HG03469 (cell line): ENCODE data around the gene ZNF385C.

Experiments
- ATAC-seq: cut with Tn5 transposase; IDR thresholded peaks from one replicate; pipeline ENCODE4 v1.9.1; 2021; ENCODE audit warnings: mild to moderate bottlenecking, moderate library complexity, moderate number of reproducible peaks; ENCODE audit not compliant: unreplicated experiment

The ZNF385C gene

DNA sequence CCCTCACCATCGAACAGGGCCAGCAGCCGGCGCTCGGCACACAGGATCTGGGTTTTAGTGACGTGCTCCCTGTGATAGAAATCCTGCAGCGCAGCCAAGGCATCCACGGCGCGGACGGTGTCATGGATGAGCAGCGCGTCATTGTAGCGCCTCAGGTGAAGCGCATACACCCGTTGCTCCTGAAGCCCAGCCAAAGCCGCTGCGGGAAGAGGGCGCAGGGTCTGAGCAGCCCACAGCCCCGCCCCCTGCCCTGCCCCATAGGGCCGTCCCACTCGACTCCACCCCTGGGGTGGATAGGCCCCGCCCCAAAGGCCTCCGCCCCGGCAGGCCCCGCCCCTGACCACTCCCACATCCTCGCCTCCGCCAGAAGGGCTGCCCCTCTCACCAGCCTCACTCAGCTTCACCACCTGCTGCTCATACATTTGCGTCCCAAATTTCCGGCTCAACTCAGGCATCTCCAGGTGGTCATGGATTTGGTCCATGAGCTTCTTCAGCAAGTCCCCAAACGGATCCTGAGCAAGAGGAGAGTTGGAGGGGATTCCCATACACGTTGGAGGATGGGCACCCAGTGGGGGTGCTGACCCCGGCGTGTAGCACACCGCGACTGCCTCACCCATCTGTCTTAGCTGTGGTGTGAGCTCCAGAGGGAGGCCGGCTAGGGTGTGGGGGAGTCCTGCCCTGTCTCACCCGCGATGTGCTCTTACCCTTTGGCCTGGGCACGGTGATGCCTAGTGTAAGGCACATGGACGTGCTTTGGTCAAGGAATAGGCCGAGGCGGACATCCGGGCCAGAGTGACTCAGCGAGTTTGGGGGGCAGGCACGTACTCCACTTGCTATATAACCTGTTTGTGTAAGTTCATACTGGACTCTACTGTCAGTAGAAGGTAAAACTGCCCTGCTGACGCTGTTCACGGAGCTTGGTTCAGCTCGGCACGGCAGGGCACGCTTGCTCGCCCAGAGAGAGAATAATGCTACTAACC, 9.6 kb upstream of the ZNF385C start:
- no peak for ATAC-seq

DNA sequence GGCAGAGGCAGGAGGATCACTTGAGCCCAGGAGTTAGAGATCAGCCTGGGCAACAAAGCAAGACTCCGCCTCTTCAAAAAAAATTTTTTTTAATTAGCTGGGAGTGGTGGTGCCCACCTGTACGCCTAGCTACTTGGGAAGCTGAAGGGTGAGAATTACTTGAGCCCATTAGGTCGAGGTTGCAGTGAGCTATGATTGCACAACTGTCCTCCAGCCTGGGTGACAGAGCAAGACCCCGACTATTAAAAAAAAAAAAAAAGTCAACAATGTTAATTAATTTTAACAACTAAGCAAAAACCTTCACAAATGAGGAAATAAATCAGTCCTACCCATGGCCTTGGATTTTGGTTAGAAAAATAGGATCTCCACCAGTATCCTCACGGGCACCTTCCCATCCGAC, 8.9 kb upstream of the ZNF385C start:
- ATAC-seq, result no peak

DNA sequence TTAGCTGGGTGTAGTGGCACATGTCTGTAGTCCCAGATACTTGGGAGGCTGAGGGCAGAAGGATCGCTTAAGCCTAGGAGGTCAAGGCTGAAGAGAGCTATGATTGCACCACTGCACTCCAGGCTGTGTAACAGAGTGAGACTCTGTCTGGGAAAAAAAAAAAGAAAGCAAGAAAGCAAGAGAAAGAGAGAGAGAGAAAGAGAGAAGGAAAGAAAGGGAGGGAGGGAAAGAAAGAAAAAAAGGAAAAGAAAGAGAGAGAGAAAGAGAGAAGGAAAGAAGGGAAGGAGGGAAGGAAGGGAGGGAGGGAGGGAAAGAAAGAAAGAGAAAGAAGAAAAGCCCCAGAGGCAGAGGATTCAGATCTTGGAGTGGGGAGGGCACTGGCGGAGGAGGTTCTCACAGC, 7.7 kb upstream of the ZNF385C start:
- no peak for ATAC-seq

DNA sequence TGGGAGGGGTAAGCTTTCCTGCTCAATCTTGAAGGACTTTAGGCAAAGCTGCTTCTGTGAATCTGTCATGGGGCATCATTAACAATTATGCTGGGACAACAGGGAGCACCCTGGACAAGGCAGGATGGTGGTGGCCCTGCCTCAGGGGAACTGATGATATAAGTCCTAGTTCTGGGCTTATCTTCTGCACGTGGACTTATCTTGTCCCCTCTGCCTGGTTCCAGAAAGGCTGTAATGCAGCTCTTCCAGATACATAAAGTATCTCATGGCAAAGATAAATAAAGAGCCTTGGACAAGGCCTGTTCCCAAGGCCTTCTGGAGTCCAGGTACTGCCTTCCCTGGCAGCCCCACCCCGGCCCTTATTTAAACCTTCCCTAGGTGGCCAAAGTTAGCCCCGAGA, 6.0 kb upstream of the ZNF385C start:
- no peak for ATAC-seq

DNA sequence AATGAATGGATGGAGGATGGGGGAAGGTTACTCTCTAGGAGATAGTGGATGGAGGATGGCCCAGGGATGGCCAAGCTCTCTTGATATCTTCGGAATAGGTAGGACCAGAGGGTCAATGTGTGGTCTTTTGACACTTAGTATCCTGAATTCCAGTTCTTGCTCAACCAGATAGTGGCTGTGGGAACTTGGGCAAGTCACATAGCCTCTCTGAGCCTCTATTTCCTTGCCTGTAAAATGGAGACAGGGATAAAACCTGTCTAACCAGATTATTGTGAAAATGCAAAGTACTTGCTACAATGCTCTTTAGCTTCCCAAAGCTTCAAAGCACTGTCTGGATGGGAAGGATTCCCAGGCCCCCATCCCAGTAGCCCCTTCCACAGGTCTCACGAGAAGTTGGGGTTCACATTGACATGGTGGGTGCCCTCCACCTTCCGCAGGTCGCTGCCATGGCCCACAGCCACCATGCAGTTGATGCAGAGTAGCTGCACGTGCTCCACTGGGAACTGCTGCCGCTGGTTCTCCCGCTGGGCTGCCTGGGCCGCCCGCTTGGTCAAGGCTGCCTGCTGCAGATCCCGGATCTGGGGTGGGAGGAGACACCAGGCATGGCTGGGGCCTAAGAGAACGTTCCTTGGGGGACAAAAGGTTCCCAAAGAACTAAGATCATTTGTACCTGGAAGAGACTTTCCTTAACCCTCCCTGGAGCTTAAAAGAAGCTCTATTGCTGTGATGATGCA, 5.1 kb upstream of the ZNF385C start:
- no peak for ATAC-seq

DNA sequence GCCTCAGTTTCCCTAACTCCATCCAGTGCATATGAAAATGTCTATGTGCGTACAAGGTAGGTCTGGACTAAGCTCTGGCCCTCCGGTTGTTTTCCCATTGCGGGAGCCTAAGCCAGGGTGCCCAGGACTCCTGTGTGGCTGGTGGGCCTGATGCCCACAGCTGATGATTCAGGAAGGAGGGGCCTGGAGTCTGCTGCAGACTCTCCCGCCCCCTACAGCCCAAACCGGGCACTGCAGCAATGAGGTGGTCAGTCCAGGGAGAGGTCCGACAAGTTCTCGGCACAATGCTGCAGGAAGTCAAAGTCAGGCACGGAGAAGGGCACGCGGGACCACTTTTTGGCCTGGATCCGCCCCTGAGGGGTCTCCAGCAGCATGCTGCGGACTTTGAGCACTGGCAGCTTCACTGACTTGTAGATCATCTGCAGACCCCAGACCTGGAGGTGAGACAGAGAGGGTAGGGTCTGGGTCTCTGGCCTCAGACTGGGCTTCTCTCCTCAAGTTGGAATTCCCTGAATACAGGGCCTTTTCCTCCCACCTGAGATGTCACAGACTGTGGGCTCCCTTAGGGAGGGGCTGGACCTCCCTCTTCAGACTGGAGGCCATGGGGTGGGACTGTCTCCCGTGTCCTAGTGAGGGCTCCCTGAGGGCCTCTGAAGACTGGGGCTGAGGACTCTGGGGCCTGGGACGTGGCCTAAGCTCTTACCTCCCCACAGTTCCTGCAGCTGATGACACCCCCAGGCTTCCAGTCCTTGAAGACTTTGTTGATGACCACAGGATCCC, 3.4 kb upstream of the ZNF385C start:
- no peak for ATAC-seq

DNA sequence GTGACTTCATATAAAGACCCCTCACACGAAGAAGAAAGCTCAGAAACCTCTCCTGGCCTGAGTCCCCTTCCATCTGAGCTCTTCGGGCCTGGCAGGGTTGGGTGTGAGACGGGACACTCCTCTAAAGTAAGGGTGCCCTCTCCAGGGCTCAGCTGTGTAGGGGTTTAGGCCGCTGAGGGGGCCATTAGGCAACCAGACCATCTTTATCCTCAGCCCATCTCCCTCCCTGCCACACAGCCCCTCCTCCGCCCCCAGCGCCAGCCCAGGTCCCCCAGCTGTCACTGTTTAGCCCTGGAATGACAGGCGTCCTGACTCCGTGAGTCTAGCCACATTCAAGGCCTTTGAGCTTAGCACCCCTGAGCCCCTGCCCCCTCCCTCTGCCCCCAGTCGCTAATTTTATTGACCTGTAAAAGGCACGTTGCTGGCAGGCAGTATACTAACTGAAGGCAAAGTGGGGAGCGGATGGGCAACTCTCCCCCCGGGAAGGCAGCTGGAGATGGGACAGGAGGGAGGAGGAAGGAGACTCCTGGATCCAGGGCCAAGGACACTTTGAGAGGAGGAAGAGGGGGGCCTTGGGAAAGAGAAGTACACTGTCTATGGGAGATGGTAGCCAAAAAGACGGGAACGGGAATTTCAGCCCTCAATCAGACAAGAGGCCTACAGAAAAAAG, 592 bp upstream of the ZNF385C start:
- ATAC-seq, result no peak

DNA sequence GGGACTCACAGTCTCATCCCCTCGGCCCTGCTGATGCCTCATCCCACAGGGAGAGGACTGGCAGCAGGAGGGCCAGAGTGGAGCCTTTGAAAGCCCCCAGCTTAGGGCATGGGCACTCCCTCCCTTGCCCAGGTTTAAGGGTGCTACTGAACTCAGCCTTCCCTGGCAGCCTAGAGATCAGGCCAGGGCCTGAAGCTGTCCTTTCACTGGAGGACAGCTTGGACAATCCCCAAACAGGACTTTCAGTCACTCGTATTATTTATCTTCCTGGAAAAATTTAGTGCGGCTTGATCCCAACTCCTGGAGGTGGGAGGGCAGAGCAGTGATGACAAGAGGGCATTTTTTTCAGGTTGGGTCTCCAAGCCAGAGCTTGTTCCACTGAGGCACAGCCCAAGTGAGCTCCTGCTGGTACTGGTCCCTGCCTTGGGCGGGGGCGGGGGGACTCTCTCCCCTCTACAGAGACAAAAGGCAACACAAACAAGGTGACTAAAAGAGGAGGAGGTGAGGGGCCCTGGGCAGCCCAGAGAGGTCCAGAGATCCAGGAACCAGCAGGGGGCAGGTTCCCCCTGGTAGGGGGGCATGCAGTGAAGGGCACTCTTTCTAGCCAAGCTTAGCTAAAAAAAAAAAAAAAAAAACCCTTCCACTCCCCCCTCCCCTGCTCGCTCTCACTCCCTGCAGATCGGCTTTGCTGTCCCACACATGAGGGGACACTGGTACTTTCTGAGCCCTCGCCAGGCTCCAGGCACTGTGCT, 1.7 kb downstream of the ZNF385C start:
- ATAC-seq, result no peak

DNA sequence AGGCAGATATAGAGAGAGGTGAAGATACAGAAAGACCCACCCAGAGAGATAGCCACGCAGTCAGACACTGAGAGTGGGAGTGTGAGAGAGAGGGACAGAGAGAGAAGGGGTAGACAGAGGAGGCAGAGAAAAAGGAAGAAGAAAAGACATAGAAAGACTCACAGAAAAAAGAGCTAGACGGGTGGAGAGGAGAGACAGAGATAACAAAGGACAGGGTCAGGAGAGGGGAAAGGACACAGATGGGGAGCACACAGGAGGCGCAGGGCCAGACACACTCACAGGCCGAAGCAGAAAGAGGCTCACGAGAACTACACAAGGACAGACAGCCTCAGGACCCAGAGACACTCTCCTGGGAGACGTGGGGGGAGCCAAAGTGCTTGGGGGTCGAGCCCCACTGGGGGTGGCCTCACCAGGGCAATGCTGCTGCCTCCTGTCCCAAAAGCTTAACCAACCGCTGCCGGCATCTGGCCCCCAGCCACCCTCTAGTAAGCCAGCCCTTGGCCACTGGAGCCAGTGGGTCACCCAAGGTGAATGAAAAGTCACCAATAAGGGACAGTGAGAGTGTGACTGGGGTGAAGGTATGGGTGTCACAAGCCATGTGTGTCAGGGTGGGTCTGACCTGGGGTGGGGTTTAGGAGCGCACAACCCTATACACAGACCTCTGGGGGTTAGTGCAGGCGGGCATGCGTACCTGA, 3.8 kb downstream of the ZNF385C start:
- no peak for ATAC-seq

DNA sequence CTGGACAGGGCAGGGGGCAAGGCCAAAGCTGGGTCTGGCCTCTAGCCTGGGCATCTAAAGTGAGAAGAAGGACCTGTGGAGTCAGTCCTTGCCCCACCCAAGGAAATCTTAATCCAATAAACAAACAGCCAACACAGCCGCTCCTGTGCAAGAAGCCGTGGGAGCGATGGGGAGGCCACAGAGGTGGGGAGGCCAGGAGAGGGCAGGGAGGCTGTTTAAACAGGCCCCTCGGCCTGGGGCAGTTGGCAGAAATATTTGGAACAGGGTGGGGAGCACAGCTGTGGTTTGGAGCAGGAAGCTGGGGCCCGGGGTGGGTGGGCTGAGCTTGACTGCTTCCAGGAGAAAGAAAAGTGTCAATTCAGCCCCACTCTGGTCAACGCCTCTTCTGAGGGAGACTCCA, 5.3 kb downstream of the ZNF385C start:
- ATAC-seq, result no peak

DNA sequence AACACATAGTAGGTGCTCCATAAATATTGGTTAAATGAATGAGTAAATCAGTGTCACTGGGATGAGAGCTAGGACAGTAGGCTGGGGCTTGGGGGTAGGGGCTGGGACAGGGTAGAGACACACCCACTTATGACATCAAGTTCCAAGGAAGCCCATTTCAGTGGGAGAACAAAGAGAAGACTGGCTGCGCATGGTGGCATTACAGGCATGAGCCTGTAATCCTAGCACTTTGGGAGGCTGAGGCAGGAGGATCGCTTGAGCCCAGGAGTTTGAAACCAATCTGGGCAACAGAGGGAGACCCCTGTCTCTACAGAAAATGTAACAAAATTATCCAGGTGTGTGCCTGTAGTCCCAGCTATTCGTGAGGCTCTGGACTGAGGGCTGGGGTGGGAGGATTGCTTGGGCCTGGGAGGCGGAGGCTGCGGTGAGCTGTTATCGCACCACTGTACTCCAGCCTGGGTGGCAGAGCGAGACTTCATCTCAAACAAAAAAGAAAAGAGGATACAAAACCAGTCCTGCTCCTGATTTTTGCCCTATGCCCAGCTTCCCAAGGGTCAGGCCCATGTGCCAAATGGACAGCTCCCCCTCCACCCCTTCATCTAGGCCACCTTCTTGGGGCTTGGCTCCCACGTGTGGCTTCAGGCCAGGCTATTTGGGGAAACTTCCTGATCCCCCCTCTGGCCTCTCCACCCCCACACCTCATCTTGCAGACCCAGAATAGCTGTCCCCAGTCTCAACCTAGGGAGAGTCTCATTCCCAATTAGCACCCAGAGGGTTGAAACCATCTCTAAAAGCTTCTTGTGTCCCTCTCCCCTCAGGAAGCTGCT, 7.1 kb downstream of the ZNF385C start:
- no peak for ATAC-seq

DNA sequence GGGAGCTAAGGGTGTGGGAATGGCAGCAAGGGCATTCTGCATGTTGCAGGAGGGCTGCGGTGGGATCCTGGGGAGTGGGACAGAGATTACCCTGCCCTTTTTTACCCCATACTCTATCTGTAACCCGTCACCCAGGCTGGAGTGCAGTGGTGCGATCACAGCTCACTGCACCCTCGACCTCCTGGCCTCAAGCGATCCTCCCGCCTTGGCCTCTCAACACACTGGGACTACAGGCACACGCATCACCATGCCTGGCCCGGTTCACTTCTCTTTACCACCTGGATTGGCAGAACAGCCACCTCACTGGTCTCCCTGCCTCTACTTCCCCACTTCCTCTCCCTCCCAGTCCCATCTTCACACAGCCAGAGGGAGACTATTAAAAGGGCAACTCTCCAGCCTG, 9.5 kb downstream of the ZNF385C start:
- ATAC-seq, result no peak

DNA sequence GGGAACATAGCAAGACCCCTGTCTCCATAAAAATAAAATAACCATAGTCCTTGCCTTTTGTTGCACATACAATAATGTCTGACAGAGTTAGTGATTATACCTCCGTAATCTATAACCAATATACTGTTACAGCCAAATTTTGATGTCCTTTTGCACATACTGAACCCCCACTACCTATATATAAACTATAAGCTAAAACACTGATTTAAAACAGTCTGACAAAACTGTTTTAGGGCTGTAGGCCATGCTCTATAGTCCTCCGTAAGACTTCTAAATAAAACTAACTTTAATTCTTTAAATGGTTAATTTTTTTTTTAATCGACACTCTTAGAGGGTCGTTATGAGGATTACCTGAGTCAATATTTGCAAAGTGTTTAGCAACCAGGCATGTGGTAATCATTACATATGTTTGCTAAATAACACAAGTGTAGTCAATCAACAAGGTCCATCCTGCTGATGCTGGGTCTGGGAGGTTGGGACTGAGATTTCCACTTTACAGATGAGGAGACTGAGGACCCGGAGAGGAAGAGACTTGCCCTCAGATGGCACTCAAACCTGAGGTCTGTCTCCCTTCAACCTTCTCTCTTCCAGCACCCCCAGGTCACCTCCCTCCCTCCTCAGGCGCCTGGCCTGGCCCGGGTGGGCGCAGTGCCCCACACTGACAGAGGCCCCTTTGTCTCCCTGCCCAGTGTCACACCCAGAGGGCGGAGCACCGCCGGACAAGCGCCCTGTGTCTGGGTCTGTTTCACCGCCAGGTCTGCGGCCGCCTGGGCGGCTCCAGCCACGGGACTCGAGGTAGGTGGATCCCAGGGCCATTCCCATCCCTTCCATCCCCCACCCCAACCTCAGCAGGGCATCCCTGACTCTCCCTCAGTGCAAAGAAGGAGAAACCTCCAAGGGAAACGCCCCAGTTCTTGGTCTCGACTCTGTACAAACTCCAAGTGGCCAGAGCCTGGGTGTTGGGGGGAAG, 10.3 kb downstream of the ZNF385C start:
- no peak for ATAC-seq

DNA sequence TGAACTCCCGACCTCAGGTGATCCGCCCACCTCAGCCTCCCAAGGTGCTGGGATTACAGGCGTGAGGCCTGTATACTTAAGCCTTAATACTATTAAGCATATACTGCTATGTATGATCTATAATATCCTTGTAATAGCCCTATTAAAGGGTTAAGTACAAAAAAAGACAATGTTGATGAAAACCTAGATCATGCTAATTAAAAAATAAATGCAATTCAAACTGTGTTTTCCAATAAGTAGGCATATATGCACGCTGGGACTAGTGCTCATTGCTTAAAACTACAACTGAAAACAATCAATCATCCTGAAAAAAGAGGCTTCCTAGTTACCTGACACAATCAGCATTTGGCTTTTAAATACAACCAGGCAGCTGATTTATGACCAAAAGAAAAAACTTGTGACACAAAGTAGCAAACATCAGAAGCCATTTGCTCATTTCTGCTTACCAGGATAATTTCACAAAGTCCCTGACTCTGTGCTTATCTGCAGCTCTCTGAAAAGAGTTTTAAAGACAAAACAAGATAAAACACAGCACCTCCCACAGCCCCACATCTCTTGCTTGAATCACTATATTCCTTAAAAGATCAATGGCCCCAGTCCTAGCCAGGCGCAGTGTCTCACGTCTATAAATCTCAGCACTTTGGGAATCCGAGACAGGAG, 11.1 kb downstream of the ZNF385C start:
- ATAC-seq, result no peak

DNA sequence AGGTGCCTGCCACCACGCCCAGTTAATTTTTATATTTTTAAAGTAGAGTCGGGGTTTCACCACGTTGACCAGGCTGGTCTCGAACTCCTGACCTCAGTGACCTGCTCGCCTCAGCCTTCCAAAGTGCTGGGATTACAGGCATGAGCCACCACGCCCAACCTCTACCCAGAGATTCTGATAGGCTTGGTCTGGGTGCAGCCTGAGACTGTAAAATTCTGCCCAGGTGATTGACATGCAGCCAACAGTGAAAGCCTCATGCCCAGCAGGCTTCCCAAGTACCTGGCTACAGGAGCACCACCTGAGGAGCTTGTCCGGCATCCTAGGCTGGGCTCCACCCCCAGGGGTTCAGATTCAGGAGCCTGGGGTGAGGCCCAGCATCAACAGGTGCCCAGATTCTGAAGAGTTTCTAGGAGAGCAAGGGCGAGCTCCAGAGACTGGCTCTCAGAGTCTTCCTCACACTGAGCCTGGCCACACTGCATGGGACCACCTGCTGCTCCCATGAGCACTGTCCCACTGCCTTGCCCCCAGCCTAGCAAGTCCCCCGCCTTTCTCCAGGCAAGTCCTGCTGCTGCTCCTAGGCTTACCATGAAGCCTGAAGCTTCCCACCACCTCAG, 16.6 kb downstream of the ZNF385C start:
- ATAC-seq, result no peak

DNA sequence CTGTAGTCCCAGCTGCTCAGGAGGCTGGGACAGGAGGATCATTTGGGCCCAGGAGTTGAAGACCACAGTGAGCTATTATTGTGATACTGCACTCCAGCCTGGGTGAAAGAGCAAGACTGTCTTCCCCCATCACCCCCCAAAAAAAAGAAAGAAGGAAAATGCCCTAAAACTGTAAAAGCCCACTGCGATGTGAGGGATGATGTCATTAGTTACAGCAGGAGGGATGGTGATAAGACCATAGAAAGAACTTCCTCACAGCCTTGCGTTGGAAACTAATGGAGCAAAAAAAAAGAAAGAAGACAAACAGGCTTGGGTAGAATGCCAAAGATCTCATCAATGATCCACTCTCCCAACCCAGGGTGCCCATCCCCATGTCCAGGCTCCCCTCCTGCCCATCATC, 18.7 kb downstream of the ZNF385C start:
- ATAC-seq, result no peak
